ENCODE data around the gene RING1. TPM values are rescaled to one million over a fixed set of nuclear protein-coding genes. Genes with fewer than 3 reads are reported as not detected.

The RING1 gene
- total and polyA plus RNA-seq, 10 of the 15 experiments (the other 5 are each of a cell fraction or from before 2014, with no cell fraction given), result 2.0 to 27.2 (median 15.8) TPM

GRCh38 chr6:33170176-33171015 lies 37.9 kb upstream of the RING1 start (continued):
- TF ChIP-seq SMAD1 (IDR thresholded peaks at IDR 0.05; ENCODE audit: low read depth, partially characterized antibody) (no peak), GABPA (IDR thresholded peaks at IDR 0.05; ENCODE audit: low read depth) (no peak)

DNA sequence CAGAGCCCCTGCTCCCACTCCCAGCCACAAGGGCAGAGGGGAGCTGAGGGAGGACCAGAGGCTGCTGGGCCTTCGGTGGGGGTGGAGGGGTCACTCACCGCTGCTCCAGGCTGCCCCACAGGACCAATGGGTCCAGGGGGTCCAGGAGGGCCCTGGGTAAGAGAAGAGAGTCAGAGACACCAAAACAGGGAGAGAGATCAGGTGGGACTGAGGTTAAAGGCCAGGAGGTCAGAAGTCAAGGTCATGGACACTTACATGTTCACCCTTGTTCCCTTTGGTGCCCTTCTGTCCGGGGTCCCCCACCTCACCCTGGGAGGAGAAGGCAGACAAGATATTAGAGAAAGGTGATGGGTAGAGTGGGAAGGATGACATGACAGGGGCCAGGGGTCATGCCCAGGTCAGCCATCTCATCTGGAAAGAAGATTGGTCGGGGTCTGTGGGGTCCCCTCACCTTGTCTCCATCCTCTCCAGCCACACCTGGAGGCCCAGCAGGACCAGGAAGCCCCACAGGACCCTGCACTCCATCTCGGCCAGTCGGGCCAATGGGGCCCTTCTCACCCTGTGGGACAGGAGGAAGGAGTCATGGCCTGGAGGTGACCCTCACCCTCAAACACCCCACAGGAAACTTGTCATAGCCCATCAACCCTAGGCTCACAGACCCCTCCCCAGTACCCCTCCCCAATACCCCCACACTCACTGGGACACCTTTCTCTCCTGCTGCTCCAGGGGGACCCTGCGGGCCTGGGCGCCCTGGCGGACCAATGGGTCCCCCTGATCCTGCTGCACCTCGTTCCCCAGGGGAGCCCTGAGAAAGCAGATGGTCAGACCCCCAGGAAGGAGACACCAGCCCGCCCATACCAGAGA lies 37.1 kb upstream of the RING1 start:
- ChIA-PET CTCF (interaction anchor here (0.9 to 6.0 kb wide), 16 partner anchors 10 to 238 kb away, joined by 3 to 58 read pairs (median 6); no protein-coding TSS in a partner anchor), SMC1A (ENCODE audit: uncharacterized antibody, unreplicated experiment) (interaction anchor here (1.0 to 4.3 kb wide), 6 partner anchors 11 to 156 kb away, joined by 3 to 27 read pairs (median 7); no protein-coding TSS in a partner anchor)
- DNase-seq (ENCODE audit: low read depth, low spot score), result no peak

More for the DNA sequence above, 37.1 kb upstream of the RING1 start:
- ChIA-PET RAD21 (ENCODE audit: unreplicated experiment) (interaction anchor here (1.2 to 3.0 kb wide), 3 partner anchors 11 to 72 kb away, joined by 3 to 27 read pairs (median 4); no protein-coding TSS in a partner anchor), POLR2A (interaction anchor here (0.6 to 0.7 kb wide), 2 partner anchors 18 to 43 kb away, joined by 3 to 5 read pairs; no protein-coding TSS in a partner anchor)
- ATAC-seq (no peak), FAIRE-seq (no peak)
- no peak overlapping the region for H2AFZ ChIP-seq (ENCODE audit: control insufficient read depth, low read depth, low read length)
- no TSS peak for BruUV-seq (replicated peaks)
- H3K27me3 ChIP-seq (replicated peaks in 1 of 2; ENCODE audit: control insufficient read depth in 2 of 2, insufficient read depth in 2 of 2, low read length in 1 of 2), result no peaks in the 10 kb centered on the region
- in situ Hi-C loops (cut with MboI) (no loop called here), intact Hi-C loops (cut with micrococcal nuclease; ENCODE audit: unreplicated experiment) (no loop called here)
- no peak overlapping the region for H3K4me3 ChIP-seq
- no peak overlapping the region for H3K27ac ChIP-seq (ENCODE audit: control insufficient read depth, insufficient read depth)
- H3K36me3 ChIP-seq (ENCODE audit: control insufficient read depth in 2 of 2, insufficient read depth in 2 of 2, low read length in 1 of 2), result no peaks in the 10 kb centered on the region
- no peaks in the 10 kb centered on the region for H4K20me1 ChIP-seq (ENCODE audit: control insufficient read depth, insufficient read depth)
- no peak overlapping the region for H3K4me2 ChIP-seq (ENCODE audit: control insufficient read depth, insufficient read depth)
- no peaks in the 10 kb centered on the region for H3K9me3 ChIP-seq (replicated peaks; ENCODE audit: control insufficient read depth, insufficient read depth, low read length)
- WGBS (ENCODE audit: insufficient coverage, insufficient replicate concordance, low lambda C conversion rate, missing lambda C conversion rate), result 34% methylated on average over 11 of the region's 11 CpGs
- H3K9ac ChIP-seq (ENCODE audit: control insufficient read depth, insufficient read depth, low read length), result no peak overlapping the region
- no peaks in the 10 kb centered on the region for H3K79me2 ChIP-seq (ENCODE audit: control insufficient read depth, insufficient read depth, low read length)
- H3K4me1 ChIP-seq (ENCODE audit: control insufficient read depth, insufficient read depth, low read length), result no peaks in the 10 kb centered on the region; the same call in 1 of the 2 replicates
- TF ChIP-seq NR2F1 (conservative IDR thresholded peaks at IDR 0.05) (peak; percentile 78), NR2C1 (IDR thresholded peaks at IDR 0.05) (peak; percentile 51), IRF5 (IDR thresholded peaks at IDR 0.05; ENCODE audit: borderline replicate concordance) (no peak), HDAC2 (IDR thresholded peaks at IDR 0.05) (no peak), NFXL1 (IDR thresholded peaks at IDR 0.05; ENCODE audit: borderline replicate concordance) (no peak), NFYB (IDR thresholded peaks at IDR 0.05; ENCODE audit: insufficient read depth, low read depth, low read length) (no peak)
